HG02759 (cell line): Measurements from ENCODE around the gene CIROP.

Experiments
- ATAC-seq: cut with Tn5 transposase; IDR thresholded peaks from one replicate; pipeline ENCODE4 v1.9.1; 2021; ENCODE audit warnings: mild to moderate bottlenecking, moderate library complexity; ENCODE audit not compliant: unreplicated experiment

CIROP gene

DNA sequence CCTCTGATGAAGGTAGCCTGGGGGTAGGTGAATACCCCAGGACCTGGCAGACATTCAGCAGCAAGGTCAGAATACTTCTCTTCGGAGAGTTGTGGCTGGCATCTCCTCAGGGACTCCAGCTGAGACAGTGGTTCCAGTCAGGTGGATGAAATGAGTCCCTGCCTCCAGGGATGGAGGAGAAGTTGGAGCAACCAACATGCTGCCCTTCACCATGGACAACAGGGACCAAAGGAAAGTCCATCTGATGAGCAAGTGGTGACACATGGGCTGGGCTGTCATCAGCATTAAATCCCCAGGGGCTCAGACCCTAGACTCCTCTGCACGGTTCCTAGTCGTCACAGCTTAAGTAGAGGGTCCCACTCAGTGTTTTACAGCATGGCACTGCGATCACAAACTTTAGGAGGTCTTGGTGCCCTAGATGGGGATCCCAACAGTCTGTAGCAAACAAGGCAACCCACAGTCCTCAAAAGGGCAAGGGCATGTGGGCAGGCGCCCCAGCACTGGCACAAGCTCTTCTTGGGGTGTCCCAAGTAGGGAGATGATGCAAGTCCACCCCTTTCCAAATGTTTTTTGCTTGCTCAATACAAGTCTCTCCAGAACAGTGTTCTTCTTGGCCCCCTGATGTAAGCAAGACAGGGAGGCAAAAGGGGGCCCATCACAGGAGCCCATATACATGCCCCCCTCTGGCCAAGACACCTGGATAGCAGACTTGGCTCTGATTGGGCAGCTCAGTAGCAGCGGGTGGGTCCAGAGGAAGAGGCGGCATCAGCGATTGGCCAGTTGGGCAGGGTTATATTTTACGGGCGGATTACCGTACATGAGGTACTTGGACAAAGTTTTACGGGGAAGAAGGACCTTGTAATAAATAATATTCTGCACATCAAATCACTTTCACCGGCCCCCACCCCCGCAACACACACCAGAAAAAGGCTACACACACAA lies 36.7 kb downstream of the CIROP start:
- ATAC-seq: no peak

DNA sequence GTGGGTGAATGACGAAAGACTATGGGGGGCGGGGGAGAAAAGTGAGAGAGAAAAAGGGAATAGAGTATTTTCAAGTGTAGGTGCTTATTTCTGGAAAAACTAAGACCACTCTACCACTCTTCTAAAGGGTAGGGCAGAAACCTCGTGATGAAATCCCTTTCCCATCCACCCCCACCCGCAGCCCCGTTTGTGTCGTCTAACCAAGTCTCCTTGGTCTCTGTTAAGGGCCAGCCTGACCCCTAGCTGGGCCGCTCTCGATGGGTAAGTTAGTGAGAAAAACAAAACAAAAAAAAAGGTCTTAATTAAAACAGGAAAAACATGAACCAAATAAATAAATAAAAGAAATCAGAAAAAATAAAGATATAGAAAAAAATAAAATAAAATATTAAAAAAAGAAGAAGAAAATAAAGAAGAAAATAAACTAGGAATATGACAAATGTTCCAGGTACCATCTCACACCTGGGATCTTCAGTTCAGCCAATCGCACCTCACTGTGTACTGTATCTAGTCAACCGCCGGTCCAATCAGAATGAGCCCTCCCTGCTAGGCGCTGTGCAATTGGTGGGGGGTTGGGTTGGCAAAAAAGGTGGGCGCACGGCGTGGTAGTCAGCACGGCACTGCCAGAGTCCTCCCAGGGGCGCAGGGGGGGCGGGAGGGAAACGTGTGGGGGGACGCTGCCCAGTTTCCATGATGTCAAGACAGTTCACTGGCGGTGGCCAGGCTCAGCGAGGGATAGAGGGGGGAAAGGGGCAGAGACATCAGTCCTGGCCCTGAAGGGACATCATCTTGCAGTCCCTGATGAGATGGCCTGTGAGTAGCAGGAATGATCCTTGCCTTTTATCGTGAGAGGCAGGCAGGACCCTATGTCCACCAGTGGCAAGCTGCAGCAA lies 37.7 kb downstream of the CIROP start:
- ATAC-seq: no peak

DNA sequence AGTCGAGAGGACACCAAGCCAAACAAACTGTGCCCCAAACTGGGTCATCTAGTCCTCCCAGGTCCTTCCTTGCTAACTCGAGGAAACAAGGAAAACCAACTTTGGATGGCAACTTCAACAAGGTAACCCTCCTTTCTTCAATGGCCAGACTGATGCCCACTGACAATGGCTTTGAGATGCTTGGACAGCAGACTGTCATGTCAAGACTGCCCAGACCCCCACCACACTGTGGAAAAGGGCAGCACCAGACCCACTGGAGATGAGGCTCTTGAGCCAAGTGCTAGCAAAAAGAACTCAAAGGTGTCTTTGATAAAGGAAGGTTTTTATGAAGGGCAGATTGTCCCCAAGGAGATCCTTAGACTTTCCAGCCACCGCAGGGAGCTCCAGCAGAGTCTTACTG lies 38.4 kb downstream of the CIROP start:
- ATAC-seq: no peak

DNA sequence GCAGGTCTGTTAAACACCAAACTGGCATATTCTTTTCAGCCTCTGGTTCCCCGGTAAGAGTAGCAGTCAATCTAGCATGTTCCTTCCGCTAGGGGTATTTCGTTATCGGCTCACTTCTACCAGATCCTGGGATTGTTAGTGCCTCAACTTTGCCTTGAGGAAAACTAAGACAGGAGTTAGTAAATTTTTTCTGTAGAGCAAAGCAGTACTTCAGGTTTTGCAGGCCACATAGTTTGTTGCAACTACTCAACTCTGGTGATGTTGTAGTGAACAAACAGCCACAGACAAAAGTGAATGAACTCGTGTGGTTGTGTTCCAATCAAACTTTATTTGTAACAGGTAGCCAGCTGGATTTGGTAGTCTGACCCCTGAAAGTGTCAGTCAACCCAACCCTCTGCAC lies 41.2 kb downstream of the CIROP start:
- ATAC-seq: no peak

DNA sequence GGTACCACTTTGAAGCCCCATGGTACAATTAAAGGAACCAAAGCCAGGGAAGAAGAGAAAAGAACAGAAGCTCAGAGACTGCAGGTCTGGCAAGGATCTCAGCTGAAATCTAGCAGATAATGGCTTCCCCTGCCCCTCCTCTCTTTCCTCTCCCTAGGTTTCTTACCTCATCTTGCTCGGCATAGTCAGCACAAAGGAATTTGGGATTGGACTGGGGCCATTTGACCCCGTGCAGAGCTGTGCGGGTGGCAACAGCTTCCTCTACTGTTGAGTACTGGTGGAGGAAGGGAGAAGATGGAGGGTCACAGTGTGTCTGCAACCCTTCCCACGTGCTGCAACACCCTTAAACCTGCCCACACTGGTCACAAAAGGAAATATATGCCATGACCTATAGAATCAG lies 42.8 kb downstream of the CIROP start:
- ATAC-seq: no peak

DNA sequence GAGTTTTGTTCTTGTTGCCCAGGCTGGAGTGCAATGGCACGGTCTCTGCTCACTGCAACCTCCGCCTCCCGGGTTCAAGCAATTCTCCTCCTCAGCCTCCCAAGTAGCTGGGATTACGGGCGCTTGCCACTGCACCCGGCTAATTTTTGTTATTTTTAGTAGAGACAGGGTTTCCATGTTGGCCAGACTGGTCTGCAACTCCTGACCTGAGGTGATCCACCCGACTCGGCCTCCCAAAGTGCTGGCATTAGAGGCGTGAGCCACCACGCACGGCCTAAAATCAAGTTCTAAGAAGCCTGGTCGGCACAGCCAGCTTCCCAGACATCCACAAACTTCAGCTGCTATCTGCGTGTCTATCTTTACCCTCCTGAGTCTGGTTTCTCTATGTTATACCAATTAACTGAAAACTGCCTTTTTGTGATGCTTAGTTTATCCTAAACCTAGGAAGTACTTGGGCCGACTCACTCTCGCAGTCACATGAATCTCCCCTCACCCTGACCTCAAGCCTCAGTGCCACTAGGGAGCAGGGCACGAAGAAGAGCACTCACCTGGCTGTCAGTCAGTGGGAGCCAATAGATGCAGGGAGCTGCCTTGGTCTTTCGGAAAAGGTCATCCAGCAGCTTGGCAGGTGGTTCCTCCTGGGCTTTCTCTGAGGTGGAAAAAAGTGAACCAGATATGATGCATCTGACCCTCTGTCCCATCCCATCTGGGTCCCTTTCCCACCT lies 44.1 kb downstream of the CIROP start:
- ATAC-seq: no peak

DNA sequence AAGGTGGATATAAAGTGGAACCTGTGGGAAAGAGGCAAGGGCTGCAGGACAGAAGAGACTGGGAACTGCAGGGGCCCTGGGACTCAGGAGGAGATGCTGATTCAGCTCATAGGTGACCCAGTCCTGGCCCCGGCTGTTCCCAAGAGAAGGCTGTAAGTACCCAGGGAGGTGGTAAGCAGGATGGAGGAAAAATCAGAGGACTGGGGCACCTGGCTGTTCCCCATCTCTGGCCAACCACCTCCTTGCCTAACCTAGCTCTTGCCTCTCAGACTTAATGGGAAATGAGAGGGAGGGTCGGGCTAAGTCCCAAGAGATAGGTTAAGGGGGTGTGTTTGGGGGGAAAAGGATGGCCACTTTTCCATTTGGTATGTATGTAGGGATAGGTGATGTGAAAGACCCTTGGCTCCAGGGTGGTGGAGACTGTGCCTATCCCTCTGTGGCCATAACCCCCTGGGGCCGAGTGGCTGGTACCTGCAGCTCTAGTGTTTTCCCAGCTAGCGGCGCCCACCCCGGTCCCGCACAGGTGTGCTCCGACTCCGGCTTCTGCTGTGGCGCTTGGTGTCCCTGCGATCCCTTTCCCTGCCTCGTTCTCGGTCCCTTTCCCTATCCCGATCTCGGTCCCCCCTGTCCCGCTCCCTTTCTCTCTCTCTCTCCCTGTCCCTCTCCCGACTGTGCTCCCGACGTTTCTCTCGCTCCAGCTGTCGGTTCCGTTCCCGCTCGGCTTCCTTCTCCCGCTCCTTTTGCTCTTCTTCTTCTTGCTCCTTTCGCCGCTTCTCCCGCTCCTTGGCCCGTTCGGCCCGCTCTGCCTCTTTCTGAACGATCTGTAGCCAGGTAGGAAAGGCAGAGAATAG lies 45.9 kb downstream of the CIROP start:
- no peak for ATAC-seq

DNA sequence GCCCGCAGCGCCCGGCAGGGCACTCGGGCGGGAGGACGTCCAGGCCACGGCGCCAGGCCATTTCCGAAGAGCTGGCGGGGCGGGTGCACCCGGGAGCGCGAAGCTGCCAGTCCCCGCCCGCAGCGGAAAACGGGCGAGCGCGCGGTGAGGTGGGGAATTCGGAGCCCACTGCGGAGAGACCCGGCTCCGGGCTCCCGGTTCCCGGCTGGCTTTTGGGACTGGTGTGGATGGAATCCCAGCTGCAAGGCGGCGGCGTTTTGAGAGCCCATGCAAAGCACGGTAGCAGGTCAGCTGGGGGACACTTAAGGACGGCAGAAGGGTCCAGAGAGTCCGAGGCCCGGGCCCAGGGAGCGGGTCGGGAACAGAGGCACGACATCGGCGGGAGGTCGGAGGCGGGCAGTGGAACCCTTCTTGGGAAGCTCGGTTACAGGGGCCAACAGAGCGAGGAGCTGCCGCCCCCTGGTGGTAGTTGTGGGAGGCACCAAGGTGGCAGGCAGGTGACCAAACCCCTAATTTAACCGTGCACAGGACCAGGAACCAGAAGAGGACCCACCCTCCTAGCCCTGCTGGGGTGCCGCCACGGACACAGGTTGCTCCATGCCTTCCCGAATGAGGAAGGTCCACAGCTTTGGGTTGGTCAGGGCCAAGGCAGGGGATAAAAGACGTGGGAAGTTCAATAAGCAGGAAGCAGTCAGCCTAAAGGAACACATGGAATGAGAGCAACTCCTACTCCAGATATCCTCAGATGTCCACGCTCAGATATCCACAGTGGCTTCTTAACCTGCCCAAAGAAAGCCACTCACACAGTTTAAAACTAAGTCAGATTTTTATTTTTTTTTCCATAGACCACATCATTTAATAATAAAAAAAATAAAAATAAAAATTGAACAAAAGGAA lies 46.8 kb downstream of the CIROP start:
- ATAC-seq: peak; percentile 61

DNA sequence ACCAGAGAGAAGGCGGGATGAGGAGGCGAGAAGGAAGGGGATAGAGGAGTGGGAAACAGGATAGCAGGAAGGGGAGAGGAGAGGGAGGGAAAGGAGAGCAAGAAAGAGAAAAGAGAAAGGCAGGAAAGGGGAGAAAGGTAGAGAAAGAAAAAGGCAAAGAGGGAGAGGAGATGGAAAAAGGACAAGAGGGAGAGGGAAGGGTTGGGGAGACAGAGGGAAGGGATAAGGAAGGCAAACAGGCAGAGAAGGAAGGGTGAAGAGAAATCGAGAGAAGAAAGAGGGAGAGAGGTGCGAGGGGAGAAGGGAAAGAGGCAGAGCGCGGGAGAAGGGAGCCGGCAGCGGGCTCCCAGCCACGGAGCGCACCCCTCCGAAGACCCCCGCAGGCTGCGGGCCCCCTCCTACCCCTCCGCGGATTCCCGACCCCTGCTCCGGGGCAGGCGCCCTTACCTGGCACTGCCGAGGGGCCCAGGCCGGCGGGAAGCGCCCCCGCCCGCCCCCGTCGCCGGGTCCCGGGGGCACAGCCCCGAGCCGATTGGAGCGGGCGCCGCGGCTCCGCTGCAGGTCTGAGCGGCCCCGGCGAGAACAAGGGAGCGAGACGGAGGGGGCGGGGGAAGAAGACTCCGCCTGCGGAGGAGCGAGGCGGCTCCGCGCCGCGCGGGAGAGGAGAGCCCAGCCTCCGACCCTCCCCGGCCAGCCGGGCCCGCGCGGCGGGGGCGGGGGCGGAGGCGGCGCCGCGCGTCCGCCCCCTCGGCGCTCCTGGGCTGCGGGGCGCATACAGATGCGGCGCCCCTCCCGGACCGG lies 47.6 kb downstream of the CIROP start, which contains the start of gene CDH24:
Gene CDH24 (minus strand): TSS at position 565 of the 801 bp plus-strand sequence. CDS start 1,787 bp downstream, outside the sequence.
- ATAC-seq: peak; percentile 61

DNA sequence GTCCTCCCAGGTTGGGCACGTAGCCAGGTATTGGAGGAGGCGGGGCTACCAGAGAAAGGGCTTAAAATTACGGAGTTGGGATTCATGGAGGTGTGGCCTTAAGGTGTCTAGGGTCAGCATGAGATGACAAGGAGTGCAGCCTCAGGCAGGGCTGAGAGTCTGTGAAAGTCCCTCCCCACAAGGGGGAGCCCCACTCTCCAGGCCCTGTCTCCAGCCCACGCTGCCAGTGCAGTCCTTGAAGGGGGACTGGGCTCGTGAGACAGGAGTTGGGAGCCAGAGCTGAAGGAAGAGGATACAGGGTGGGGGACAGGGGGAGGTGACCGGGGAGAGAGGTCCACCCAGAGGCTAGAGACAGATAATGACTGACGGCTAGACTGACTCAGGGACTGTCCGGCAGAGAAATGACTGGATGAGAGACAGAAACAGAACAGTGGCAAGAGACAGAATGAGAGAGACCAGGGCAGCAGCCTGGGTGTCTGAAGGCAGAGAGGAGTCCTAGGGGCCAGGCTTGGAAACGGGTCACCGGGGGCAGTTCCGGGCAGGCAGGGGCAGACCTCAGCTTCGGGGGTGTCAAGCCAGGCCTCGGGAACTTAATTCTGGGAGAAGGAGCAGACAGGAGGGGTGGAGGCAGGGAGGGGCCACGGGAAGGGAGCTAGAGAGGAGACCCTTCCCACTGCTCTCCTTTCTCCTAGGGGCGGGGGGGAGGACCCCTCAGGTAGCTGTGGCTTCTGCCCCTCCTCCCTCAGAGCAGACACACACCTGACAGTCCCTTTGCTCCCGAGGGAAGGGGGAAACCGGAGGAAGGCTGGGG lies 48.4 kb downstream of the CIROP start:
- peak; percentile 69 for ATAC-seq

DNA sequence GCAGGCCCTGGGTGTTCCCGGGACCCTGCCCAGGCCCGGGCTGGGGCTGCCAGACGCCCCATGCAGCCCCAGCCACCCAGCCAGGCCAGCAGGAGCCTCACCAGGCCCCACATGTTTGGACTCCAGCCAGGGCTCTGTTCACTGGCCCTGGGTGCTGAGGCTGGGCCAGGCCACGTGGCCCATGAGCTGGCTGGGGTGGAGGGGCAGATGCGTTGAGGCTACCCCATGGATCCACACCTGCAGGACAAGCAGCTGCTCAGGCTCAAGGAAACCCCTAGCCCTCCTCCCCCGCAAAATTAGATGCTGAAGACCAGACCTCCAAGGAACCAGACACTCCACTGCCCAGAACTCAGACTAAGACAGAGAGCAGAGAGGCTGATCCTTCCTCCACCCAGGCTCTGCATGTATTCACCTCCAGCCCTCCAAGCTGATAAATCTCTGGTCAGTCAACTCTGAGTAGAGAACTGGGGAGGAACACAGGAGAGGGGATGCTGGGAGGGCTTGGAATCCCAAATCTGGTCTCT lies 49.1 kb downstream of the CIROP start:
- ATAC-seq: no peak

DNA sequence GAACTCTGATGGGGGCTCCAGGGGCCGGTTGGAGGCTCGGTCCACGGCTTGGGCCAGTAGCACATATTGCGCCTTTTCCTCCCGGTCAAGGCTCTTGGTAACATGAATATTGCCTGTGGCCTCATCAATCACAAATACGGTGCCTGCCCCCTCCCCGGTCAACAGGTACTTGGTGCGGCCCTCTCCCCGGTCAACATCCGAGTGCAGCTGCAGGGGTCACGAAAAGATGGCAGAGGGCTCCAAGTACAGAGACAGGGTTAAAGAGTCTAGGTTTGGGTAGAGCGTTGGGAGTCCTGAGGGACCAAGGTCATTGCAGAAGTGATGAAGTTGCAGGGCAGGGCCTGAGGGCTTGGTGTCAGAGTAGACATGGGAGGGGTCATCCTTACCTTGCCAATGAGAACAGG lies 49.6 kb downstream of the CIROP start:
- ATAC-seq: no peak

DNA sequence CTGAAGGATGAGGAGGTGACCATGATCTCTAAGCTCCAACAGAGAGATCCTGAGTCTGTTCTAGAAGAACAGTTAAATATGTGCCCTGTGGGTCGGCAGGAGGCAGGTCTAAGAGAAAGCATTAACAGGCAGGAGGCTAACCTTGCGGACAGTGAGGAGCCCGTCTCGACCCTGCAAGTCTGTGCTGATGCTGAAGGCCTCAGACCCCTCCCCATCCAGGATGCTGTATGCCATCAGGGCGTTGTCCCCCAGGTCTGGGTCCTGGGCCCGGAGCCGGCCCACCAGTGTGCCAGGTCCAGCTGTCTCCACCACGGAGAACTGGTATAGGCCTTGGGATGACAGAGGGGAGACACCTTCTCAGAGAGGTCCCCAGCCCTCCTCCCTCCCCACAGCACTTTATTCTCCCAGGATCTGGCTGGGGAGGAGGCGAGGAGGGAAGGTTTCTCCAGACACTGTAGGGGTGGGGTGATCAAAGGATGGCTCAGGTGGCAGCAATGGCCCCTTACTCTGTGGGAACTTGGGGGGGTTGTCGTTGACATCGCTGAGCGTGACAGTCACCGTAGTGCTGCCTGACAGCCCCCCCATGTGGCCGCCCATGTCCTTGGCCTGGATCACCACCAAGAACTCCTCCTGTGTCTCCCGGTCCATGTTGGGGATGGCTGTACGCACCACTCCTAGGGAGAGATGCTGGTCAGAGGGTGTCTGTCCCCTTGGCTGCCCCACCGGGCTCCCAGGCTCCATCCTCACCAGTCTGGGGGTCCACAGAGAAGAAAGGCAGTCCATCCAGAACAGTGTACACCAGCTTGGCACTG lies 50.6 kb downstream of the CIROP start:
- no peak for ATAC-seq

DNA sequence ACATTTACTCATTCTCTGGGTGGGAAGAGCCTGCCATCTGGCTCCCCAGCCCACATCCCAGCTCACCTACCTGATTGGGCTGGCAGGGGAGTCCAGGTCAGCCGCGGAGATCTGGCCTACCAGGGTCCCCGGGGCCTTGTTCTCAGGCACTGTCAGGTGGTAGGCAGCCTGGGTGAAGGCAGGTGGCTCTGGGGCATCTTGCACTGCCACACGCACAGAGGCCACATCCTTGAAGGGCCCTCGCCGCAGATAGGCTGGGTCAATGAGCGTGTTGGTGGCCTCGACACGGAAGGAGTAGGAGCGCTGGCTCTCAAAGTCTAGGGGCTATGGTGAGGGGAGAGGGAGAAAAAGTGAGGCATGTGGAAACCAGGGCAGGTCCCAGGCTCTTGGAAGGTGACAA lies 51.4 kb downstream of the CIROP start:
- no peak for ATAC-seq

DNA sequence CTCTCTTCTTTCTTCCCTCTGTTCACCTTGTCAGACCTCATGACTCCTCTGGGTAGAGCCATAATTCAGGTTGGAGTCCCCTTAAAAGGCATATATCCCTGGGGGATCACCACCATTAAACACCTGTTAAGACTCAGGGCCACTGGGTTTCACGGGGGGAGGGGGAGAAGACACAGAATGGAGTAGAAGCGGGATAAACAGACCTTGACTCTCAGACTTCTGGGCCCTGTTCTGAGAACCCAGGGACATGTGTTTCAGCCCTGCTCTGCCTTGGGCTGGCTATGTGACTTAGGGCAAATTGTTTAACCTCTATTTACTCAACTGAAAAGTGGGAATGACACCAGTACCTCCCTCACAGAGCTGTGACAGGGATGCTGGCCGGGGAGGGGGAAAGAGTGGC lies 52.1 kb downstream of the CIROP start:
- ATAC-seq: no peak

DNA sequence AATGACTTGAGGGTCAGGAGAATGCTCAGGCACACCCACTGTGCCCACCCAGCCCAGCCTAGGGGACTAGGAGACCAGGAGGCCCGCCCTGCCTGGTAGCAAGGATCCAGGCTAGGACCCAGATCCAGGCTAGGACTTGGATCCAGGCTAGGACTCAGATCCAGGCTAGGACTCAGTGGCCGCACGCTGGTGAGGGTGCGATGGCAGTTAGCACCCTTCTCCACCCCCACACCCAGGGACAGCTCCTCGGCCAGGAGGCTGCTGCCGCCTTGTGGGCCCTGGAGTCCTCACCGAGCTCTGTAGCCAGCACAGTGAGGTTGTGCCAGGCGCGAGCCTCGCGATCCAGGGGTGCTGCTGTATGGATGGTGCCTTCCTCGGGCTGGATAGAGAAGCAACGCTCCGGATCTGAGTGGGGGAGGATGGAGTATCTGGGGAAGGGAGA lies 52.6 kb downstream of the CIROP start:
- ATAC-seq: no peak
